ENCODE data around the gene CEBPA.

DNA sequence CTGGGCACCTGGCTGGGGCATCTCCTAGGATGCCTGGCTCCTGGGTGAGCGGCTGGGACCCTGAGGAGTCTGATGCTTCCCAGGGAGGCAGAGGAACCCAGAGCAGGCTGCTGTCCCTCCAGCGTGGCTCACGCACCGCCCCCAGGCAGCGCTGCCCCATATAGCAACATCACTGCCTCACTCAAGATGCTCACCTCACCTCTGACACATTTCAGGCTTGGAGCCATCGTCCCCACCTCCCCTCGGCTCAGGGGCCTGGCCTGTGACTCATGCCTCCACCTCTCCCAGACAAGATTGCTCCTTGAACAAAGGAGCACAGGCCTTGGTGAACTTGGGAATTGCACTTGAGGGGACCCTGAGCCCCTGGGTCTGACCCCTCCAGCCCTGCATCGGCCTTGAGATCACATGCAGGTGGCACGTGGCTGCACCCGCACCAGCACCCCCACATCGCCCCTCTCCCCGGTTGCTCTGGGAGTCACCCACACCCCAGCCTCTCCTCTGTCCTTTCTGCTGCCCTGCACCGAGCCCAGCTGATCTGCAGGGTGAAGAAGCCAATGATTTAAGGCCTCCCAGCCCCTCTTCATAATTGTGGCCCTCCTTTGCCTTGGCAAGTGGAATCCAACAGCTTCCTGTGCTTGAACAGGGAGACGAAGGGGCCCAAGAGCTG is 11.2 kb downstream of the CEBPA start:
- TF ChIP-seq YY1 (IDR thresholded peaks at IDR 0.05; ENCODE audit: insufficient read depth, insufficient read length): no peak
- TF ChIP-seq ZNF274 (IDR thresholded peaks at IDR 0.05; ENCODE audit: low read depth, low read length): no peak
- no peak for TF ChIP-seq SUZ12 (IDR thresholded peaks at IDR 0.05; ENCODE audit: extremely low read depth, insufficient read depth, insufficient read length)

Data from NT2/D1 (cell line).